NCI-H2171 treated with DMSO at 0.1 percent for 48 hours (cell line): ENCODE measurements around the gene SOX6.
"Not testable (repeated sequence)": the region's sequence is repeated elsewhere in the genome, so short reads cannot be mapped to it uniquely, and the experiment has no call there.

Experiments
- DNase-seq: peaks from one replicate; lab custom pipeline; 2025; lab: John Stamatoyannopoulos, UW

SOX6 gene

DNA sequence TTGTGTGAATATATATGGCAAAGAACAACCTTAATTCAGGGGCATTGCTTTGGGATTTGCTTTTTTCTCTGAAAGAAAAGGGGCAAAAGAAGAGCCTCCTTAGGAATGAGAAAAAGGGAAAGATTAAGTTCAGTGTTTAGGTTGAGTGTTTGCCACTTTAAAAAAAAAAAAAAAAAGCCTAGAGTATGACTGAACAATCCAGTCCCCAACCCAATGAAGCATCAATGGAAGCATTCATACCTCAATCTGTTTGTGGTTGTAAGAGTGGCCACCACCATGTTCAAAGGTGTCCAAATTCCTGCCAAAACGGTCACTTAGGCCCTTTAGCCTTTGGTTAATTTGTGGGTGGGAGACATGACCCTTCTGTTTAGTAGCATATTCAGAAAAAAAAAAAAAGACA is 260.6 kb downstream of the SOX6 start:
- DNase-seq, result no peak

DNA sequence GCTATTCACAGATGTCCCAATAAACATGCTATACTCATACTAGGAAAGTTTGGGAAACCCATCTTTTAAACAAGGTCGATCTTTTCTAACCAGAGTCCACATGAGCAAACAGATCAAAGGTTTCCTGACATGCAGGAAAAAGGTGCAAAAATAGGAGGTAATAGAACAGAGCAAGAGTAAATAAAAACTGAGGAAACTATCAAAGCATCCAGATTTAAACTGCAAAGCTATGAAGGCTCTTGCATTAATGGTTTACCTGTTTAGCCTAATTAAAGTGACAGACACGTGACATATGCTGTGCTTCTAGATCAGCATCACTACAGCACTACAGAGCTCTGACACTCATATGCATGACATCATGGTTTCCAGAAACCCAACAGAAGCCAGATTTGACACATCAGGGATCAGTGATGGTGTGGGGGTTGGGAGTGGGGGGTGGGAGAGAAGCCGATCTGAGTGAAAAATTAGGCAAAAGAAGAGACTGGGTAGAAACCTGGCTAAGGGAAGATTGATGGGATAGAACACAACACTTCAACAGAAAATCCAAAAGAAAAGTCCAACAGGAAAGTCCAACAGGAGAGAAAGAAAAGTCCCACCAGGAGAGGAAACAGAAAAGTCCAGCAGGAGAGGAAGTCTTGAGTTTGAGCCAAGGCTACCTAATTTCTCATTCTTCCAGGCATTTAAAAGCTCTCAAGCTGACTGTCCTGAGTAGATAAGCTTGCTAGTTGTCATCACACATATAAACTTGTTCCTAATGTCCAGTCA is 262.3 kb downstream of the SOX6 start:
- DNase-seq, result no peak

DNA sequence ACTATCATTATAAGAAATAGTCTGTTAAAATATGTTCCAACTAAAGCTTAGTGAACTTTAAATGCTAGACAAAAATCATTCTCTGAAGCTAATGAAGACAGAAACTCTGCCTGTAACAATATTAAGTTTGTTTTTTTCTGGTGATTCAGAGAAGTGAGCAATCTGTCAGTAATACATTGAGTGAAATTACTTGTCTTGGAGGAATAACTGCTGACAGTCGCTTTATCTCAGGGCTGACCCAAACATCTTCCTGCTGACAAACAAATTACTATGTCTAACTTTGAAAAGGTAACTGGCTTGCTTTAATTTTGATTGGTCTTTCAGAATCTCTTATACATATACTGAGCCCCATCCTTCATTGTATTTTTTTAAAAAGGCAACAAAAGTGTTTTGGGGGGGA is 264.5 kb downstream of the SOX6 start:
- no peak for DNase-seq

- DNase-seq, result no peak
Observed at GRCh38 chr11:16089481-16089880, 266.9 kb downstream of the SOX6 start.

- no peak for DNase-seq
Observed at GRCh38 chr11:16088774-16089173, 267.6 kb downstream of the SOX6 start.

GRCh38 chr11:16087886-16088285 is 268.5 kb downstream of the SOX6 start:
- no peak for DNase-seq

GRCh38 chr11:16086229-16086819 is 270.0 kb downstream of the SOX6 start:
- no peak for DNase-seq

- no peak for DNase-seq
Observed at GRCh38 chr11:16082095-16083055, 274.0 kb downstream of the SOX6 start.

DNA sequence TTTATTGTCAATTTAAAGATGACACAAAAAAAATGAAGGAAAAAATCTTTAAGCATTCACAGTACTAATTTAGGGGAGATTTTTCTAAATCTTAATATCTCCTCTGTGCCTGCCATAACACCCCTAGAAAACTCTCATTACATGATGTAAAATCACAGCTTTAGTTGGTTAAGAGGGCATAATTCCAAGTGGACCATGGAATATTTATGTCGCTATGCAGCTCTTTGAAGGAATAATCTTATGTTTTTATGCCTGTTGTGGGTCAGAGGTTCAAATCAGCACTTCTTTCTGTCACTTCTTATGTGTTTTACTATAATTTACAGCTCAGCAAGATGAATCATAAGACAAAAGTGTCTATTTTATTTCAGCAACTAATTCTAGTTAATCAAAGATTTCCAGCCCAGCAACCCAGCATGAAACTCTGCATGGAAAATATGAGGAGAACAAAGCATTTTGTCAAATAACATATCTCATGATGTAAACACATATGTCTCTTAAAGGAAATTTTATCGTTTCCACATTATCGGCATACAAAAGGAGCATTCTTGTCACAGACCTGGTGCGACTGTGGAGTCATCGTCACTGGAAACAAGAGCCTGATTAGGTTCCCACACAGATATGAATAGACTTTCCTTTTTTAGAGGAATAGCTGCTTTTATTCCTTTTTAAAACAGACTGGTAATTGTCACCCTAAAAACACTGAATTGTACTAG is 274.8 kb downstream of the SOX6 start:
- no peak for DNase-seq

- no peak for DNase-seq
Observed at GRCh38 chr11:16080688-16081381, 275.5 kb downstream of the SOX6 start.

GRCh38 chr11:16078936-16079335 is 277.4 kb downstream of the SOX6 start:
- DNase-seq, result no peak

DNA sequence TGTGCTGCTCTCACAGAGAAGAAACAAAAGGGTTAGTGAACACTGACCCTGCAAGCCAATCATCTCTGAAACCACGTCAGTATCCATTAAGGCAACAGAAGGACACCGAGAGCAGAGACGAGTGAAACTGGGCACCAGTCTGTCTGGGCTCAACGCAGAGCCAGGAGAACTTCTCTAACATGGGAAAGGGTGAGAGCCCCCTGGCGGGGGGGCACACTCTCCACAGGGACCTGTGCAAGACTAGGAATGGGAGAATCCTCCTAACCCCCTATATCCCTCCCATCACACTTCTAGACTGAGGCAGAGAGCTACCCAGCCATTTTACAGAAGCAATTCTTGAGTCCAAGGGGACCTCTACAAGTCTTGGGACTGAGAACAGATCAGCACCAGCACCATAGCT is 285.8 kb downstream of the SOX6 start:
- DNase-seq, result no peak

DNA sequence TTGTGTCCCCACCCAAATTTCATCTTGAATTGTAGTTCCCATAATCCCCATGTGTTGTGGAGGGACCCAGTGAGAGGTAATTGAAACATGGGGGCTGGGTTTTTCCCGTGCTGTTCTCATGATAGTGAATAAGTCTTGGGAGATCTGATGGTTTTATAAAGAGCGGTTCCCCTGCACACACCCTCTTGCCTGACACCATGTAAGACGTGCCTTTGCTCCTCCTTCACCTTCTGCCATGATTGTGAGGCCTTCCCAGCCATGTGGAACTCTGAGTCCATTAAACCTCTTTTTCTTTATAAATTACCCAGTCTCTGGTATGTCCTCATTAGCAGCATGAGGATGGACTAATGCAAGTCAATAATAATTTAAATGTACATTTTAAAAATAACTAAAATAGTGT is 289.1 kb downstream of the SOX6 start:
- DNase-seq, result not testable (repeated sequence)

GRCh38 chr11:16059332-16059731 is 297.0 kb downstream of the SOX6 start:
- DNase-seq, result no peak

DNA sequence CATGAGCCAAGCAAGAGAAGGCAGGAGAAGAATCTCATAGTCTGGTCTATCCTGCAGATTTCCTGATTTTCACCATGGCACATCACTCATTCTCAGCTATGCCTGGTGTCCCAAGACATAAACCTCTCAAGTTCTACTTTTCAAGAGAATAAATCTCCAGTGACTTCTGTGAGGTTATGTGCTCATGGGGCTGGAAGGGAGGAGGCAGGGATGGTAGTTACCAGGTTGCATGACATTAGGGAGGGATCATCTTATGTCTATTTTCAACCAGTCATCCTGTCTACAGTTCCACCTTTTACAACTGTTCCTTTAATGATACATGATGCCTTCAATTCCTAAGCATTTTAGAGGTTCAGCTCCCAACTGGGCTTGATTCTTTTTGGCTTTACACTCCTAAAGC is 297.7 kb downstream of the SOX6 start:
- no peak for DNase-seq

GRCh38 chr11:16052750-16053149 is 303.6 kb downstream of the SOX6 start:
- DNase-seq, result no peak

DNA sequence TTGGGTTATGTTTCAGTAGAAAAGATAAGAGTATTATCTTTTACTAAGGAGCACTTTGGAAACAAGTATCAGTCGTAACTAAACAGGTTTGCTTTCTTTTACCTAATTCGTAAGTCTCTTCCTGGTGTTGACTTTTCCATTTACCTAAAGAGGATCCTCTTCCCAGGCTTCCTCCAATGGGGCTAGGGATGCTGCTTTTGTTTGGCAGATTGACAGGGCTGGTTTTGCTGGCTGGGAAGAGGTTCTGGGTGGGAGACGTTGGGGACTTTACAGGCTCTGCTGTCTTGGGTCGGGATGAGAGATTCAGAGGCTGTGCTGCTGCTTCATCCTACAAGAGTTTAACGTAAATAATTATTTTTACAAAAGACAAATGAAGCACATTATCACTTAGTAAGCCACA is 306.7 kb downstream of the SOX6 start:
- no peak for DNase-seq

DNA sequence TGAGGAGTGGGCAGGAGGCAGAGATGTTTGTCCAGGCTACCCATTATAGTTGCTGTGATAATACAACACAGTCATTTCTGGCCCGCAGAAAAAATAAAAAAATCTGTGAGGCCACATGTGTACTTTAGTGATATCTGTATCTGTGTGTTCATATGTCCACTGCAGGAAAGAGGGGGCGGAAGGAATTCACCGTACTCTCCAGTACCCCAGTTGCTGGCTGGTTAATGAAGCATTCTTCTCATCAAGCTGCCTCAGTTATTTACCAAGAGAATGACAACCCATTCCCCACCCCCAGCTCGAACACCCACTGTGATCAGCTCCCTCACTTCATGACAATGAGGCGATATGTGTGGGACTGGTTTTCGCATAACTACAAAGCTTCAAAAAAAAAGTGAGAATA is 309.3 kb downstream of the SOX6 start:
- DNase-seq, result no peak

DNA sequence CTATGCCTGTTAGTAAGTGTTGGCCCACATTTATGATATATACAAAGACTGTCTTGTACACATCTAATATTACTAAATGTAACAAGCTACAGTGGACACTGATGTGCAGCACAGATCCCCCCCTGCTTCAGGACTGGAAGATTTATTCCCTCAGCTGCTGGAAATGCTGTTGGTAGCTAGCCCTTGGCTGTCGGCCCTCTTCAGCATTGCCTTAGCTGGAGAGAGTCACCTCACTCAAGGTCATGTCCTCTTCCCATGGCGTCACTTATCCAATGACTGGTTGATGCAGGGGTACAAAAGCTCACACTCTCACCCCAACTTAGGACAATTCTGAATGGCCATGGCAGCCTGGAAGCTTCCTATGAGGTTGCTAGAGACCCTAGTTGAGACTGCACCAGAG is 312.7 kb downstream of the SOX6 start:
- DNase-seq, result no peak

DNA sequence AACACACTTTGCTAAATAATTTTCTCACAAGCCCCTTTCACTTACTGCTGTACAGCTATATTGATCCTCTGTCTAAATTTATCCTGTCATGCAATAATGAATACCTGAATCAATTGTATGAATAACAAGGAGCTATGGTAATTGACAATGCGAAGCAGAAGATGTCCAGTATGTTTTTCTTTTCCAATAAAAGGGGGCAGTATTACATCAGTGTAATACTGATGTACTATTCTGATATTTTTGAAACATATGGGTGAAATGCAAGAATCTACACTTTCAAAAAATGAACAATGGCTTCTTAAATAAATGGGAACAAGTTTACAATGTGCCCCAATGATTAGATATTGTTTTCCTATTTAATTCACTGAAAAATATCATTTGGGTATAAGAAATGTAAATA is 315.1 kb downstream of the SOX6 start:
- no peak for DNase-seq

GRCh38 chr11:16040151-16040550 is 316.2 kb downstream of the SOX6 start:
- DNase-seq, result no peak

DNA sequence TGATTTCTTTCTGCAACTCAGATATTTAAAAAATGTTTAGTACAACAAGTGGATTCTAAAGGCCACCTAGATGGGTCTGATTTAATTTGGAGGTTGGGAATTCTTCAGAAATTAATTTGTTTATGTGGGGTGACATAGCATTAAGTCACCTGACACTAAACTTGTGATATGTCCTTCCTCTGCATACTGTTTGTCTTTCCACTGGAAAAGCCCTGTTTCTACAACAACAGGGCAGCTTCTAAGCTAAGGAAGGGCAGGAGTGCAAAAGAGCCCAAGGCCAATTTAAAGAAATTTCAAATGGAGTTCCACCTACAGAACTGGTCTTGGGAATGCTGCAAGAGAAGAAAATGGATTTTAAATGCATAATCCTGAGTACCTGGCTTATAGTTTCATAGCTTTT is 319.2 kb downstream of the SOX6 start:
- DNase-seq, result no peak
